Esophagus muscularis mucosa (tissue), 4 donors: Measurements from ENCODE around the gene ANKRD11.

ENCODE experiments used
- EP300 ChIP-seq: sonication (generic); formaldehyde crosslinking; IDR thresholded peaks from one replicate; pipeline ENCODE4 v1.6.1; 2017; ENCODE audit warnings: antibody characterized with exemption
- POLR2A ChIP-seq: fragments of 450-650 bp; IDR thresholded peaks from one replicate; pipeline ENCODE4 v1.6.1; 2017; ENCODE audit warnings: antibody characterized with exemption, moderate library complexity, mild to moderate bottlenecking, low read depth
- POLR2AphosphoS5 ChIP-seq, 2 donors: sonication (generic); formaldehyde crosslinking; IDR thresholded peaks; one replicate each; pipeline ENCODE4 v1.6.1; 2017; ENCODE audit warnings: antibody characterized with exemption in 2 of 2
- TF ChIP-seq, protein P1 (sequence below), 3 experiments: fragments of 200-600 bp in 2 of 3; fragments of 450-650 bp in 1 of 3; sonication (generic) in 2 of 3; IDR thresholded peaks; one replicate each; pipeline ENCODE4 v1.5.1; 2017 to 2019; ENCODE audit warnings: antibody characterized with exemption in 3 of 3, mild to moderate bottlenecking in 2 of 3, moderate library complexity in 1 of 3

DNA sequence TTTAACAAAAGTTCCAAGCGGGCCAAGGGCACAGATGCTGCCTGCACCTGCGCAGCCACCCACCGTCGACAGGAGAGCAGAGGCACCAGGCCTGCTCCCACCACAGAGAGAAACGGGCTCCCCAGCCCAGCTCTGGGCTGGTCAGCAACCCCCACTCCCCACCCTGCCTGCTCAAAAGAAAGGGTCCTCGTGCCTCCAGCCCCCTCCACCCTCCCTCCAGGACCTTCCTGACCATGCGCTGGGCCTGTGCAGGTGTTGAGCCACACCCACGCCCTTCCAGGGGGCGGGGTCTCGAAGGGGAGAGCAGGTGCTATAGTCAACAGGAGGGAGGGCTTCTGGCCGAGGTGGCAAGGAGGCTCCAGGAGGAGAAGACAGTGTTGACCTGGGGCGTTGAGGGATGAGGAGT lies 247.6 kb downstream of the ANKRD11 start:
- TF ChIP-seq, protein P1, sequence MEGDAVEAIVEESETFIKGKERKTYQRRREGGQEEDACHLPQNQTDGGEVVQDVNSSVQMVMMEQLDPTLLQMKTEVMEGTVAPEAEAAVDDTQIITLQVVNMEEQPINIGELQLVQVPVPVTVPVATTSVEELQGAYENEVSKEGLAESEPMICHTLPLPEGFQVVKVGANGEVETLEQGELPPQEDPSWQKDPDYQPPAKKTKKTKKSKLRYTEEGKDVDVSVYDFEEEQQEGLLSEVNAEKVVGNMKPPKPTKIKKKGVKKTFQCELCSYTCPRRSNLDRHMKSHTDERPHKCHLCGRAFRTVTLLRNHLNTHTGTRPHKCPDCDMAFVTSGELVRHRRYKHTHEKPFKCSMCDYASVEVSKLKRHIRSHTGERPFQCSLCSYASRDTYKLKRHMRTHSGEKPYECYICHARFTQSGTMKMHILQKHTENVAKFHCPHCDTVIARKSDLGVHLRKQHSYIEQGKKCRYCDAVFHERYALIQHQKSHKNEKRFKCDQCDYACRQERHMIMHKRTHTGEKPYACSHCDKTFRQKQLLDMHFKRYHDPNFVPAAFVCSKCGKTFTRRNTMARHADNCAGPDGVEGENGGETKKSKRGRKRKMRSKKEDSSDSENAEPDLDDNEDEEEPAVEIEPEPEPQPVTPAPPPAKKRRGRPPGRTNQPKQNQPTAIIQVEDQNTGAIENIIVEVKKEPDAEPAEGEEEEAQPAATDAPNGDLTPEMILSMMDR (IDR thresholded peaks at IDR 0.05), result no peak
- no peak for TF ChIP-seq POLR2AphosphoS5 (IDR thresholded peaks at IDR 0.05)
- no peak for TF ChIP-seq POLR2A
- TF ChIP-seq EP300, result no peak
